EL (cell line): ENCODE results near the gene EIF4G3.
"Not testable (repeated sequence)": the region's sequence is repeated elsewhere in the genome, so short reads cannot be mapped to it uniquely, and the experiment has no call there.

Experiments
- DNase-seq: peaks from one replicate; pipeline ENCODE4 v3.0.0-alpha.2; 2016

Gene EIF4G3

GRCh38 chr1:21176586-21177555 lies at the start of gene EIF4G3:
Gene EIF4G3 (minus strand): TSS chr1:21176897. CDS start chr1:21002742, 174,155 bp downstream.
- DNase-seq: peak; percentile 97

- no peak for DNase-seq
These were observed 48.4 kb upstream of the EIF4G3 start for GRCh38 chr1:21225065-21225464.

- no peak for DNase-seq
These were observed 44.1 kb upstream of the EIF4G3 start for GRCh38 chr1:21220815-21221214.

GRCh38 chr1:21219674-21220073 lies 43.0 kb upstream of the EIF4G3 start:
- DNase-seq: no peak

GRCh38 chr1:21217812-21218596 lies 41.3 kb upstream of the EIF4G3 start:
- peak; percentile 38 for DNase-seq

GRCh38 chr1:21216835-21217811 lies 40.4 kb upstream of the EIF4G3 start:
- DNase-seq: peak; percentile 42

- peak; percentile 77 for DNase-seq
These were observed 35.4 kb upstream of the EIF4G3 start for GRCh38 chr1:21212126-21212525.

GRCh38 chr1:21208137-21208700 lies 31.5 kb upstream of the EIF4G3 start:
- DNase-seq: not testable (repeated sequence)

- peak; percentile 34 for DNase-seq
These were observed 29.4 kb upstream of the EIF4G3 start for GRCh38 chr1:21206117-21206516.

- DNase-seq: no peak
These were observed 28.7 kb upstream of the EIF4G3 start for GRCh38 chr1:21205416-21205815.

GRCh38 chr1:21201650-21202049 lies 25.0 kb upstream of the EIF4G3 start:
- no peak for DNase-seq

- DNase-seq: peak; percentile 27
These were observed 24.5 kb upstream of the EIF4G3 start for GRCh38 chr1:21201238-21201637.

- peak; percentile 52 for DNase-seq
These were observed 24.1 kb upstream of the EIF4G3 start for GRCh38 chr1:21200767-21201166.

GRCh38 chr1:21198929-21199328 lies 22.2 kb upstream of the EIF4G3 start:
- no peak for DNase-seq

- DNase-seq: no peak
These were observed 16.2 kb upstream of the EIF4G3 start for GRCh38 chr1:21192871-21193270.

GRCh38 chr1:21192284-21192683 lies 15.6 kb upstream of the EIF4G3 start:
- no peak for DNase-seq

- DNase-seq: not testable (repeated sequence)
These were observed 14.1 kb upstream of the EIF4G3 start for GRCh38 chr1:21190771-21191170.

GRCh38 chr1:21189906-21190500 lies 13.3 kb upstream of the EIF4G3 start:
- no peak for DNase-seq

GRCh38 chr1:21189421-21189820 lies 12.7 kb upstream of the EIF4G3 start:
- DNase-seq: no peak

GRCh38 chr1:21188235-21188634 lies 11.5 kb upstream of the EIF4G3 start:
- no peak for DNase-seq

- no peak for DNase-seq
These were observed 8.6 kb upstream of the EIF4G3 start for GRCh38 chr1:21185221-21185731.
